GM12874 (cell line): ENCODE data around the gene EIF4G2.

Experiments used
- TF ChIP-seq, protein P1 (sequence below): IDR thresholded peaks from 2 replicates; pipeline ENCODE4 v1.5.1; 2011; ENCODE audit warnings: low read depth, mild to moderate bottlenecking, control low read depth, low read length, moderate library complexity; ENCODE audit not compliant: insufficient read depth

EIF4G2 gene

DNA sequence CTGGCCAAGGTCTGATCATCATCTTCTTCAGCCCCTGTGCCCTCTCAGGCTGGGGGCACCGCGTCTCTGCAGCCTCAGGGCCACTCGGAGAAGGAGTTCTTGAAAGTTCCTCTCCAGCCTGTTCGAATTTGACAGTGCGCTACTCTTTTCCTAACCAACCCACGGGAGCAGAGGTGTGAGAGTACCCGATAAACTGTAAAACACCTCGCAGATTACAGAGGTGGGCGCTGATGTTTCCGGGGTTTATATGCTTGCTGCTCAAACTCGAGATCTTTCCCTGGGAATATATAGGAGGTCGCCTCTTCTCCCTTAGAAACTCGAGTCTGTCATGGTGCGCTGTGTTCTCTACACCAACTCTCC lies 57.2 kb downstream of the EIF4G2 start:
- TF ChIP-seq, protein P1, sequence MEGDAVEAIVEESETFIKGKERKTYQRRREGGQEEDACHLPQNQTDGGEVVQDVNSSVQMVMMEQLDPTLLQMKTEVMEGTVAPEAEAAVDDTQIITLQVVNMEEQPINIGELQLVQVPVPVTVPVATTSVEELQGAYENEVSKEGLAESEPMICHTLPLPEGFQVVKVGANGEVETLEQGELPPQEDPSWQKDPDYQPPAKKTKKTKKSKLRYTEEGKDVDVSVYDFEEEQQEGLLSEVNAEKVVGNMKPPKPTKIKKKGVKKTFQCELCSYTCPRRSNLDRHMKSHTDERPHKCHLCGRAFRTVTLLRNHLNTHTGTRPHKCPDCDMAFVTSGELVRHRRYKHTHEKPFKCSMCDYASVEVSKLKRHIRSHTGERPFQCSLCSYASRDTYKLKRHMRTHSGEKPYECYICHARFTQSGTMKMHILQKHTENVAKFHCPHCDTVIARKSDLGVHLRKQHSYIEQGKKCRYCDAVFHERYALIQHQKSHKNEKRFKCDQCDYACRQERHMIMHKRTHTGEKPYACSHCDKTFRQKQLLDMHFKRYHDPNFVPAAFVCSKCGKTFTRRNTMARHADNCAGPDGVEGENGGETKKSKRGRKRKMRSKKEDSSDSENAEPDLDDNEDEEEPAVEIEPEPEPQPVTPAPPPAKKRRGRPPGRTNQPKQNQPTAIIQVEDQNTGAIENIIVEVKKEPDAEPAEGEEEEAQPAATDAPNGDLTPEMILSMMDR, result no peak

DNA sequence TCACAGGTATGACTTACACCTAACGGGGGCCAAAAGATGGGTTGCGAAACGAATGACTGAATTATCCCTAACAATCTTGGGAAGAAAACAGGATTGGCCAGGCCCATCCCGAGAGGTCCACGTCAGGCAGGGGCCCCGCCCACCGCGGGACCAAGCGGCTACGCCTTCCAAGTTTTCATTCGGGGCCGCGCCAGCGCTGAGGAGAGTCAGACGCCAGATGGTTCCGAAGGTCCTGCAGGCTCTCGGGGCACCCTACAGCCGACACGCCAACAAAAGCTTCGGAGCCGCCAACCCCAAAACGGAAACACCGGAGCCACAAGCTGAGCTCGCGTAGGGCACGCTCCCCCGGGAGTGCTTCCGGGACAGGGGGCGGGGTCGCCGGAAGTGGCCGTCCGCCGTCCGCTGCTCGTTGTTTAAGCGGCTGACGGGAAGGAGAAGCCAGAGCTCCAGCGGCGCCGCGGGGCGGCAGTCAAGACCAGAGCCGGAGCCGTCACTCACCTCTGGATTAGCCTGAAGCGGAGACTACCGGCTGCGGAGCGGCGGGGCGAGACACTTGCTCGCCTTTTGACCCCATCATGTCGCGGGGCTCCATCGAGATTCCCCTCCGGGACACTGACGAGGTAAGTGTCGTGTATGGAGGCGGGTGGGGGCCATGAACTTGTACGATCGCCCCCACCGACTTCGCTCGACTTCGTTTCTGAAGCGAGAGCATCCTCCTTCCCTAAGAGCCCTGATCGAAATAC lies 57.7 kb downstream of the EIF4G2 start, which contains the start of gene CTR9:
CTR9 (plus strand) TSS at position 409 of the 743 bp plus-strand sequence; CDS start at position 576, 167 bp downstream.
- TF ChIP-seq, protein P1, result peak; percentile 52; the same call in 1 of the 2 replicates

DNA sequence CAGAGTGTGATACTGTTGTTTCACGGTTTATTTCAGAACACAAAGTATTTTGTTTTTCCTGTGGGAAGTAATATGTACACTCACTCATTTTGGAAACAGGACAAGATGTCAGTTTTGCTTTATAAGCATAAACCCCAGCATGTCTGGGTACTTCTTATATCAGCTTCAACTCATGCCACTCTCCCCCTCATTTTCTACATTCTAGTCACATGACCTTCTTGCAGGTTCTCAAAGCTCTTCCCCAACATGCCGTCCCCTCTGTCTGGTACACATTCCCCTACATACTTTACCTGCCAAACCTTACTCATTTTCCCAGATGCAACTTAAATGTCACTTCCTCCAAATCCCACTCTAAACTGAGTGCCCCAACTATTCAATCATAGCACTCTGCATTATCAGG lies 59.2 kb downstream of the EIF4G2 start:
- TF ChIP-seq, protein P1, result no peak

DNA sequence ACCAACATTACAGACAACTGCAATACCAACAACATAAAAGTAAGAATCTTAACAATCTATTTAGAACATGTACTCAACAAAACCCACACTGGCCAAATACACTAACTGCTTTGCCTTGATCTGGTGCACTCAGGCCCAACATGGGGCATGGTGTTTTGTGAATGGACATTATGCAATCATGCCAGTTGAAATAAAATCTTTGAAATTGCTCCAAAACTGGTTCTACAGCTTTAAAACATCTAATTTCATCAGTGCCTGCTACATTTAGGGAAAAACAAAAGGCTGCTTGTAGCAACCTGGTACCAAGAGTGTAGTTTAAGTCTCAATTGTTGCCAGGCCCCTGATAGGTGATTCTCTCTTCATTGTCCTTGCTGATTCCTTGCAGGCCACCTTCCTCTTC lies 61.0 kb downstream of the EIF4G2 start:
- TF ChIP-seq, protein P1, result no peak
